ENCODE data around the gene ANKRD35.

DNA sequence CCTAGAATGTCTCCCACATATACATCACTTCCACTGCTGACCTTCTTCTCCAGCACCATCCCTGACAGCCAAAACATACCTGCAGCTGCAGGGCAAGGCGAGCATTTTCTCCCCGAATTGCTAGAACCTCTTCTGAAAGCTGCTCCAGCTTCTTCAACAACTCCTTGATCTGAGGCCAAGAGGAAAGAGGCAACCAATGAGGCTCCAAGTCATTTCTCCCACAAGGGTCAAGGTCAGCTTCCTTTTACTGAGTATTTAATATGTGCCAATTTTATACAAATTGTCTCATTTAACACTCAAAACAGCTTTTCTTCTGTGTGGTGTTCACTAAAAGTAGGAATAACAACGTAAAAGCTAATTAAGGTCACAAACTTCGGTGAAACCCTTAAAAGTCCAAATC, 17.4 kb downstream of the ANKRD35 start:
- TF ChIP-seq CTCF (IDR thresholded peaks at IDR 0.05): no peak
- no peak for TF ChIP-seq POLR2AphosphoS5 (IDR thresholded peaks at IDR 0.05; ENCODE audit: low read depth, low read length)
- TF ChIP-seq REST (IDR thresholded peaks at IDR 0.05; ENCODE audit: insufficient read depth in 1 of 2, low read depth in 2 of 2, low read length in 1 of 2): no peak
- no peak for TF ChIP-seq TCF7L2 (IDR thresholded peaks at IDR 0.05; ENCODE audit: low read depth, low read length)
- TF ChIP-seq SIN3A (IDR thresholded peaks at IDR 0.05; ENCODE audit: borderline replicate concordance, insufficient read depth, low read depth, low read length): no peak

Measured in Panc1 (cell line).